HEK293 (cell line): ENCODE data around the gene BSDC1.

Source experiments
- CTCF ChIA-PET: fragments of 350-600 bp; formaldehyde crosslinking; extraction: SDS; loops from one replicate; lab custom pipeline; 2021; ENCODE audit warnings: antibody characterized with exemption; lab: Yijun Ruan, JAX
- POLR2A ChIA-PET: fragments of 300-600 bp; formaldehyde crosslinking; extraction: SDS; loops from one replicate; lab custom pipeline; 2020; ENCODE audit warnings: antibody characterized with exemption, inconsistent platforms; lab: Yijun Ruan, JAX
- H3K27ac ChIP-seq: fragments of 200-500 bp; sonication (Bioruptor generic); 2 replicates; pipeline ENCODE4 v1.5.1; 2014; ENCODE audit warnings: low read depth, low read length, control low read depth, inconsistent platforms; ENCODE audit errors: extremely low read depth
- H3K36me3 ChIP-seq, 2 experiments: fragments of 200-500 bp in 1 of 2; sonication (Bioruptor generic) in 1 of 2; 1 replicate in 1 of 2; 2 replicates in 1 of 2; pipeline ENCODE4 v1.5.1; 2014 to 2017; ENCODE audit warnings: inconsistent platforms in 2 of 2, low read length in 2 of 2; ENCODE audit not compliant: control insufficient read depth in 2 of 2, insufficient read depth in 1 of 2
- H3K4me1 ChIP-seq: fragments of 200-500 bp; sonication (Bioruptor generic); 2 replicates; pipeline ENCODE4 v1.5.1; 2014; ENCODE audit warnings: mild to moderate bottlenecking, low read length, inconsistent platforms; ENCODE audit not compliant: control insufficient read depth, insufficient read depth
- H3K4me3 ChIP-seq: 2 replicates; pipeline ENCODE4 v1.5.1; 2011; ENCODE audit warnings: low read depth, mild to moderate bottlenecking, control low read depth, low read length, moderate library complexity
- H3K9me3 ChIP-seq: fragments of 200-500 bp; sonication (Bioruptor generic); 2 replicates; pipeline ENCODE4 v1.5.1; 2014; ENCODE audit warnings: low read depth, low read length, inconsistent platforms; ENCODE audit not compliant: control insufficient read depth, insufficient read depth
- ELK4 ChIP-seq: IDR thresholded peaks from 2 replicates; pipeline ENCODE4 v1.6.1; 2011; ENCODE audit warnings: mild to moderate bottlenecking, low read depth, low read length, borderline replicate concordance
- IKZF3 ChIP-seq: fragments of 450-650 bp; IDR thresholded peaks from 2 replicates; pipeline ENCODE4 v1.5.0; 2018; ENCODE audit warnings: missing biosample characterization, mild to moderate bottlenecking, missing genetic modification characterization, moderate library complexity
- KLF9 ChIP-seq: fragments of 450-650 bp; formaldehyde crosslinking; IDR thresholded peaks from 2 replicates; pipeline ENCODE4 v1.5.1; 2016; ENCODE audit warnings: missing biosample characterization, missing genetic modification characterization, low read depth
- MEIS1 ChIP-seq: sonication (generic); formaldehyde crosslinking; IDR thresholded peaks from 2 replicates; pipeline ENCODE4 v1.8.1; 2022; ENCODE audit warnings: missing genetic modification reagents, mild to moderate bottlenecking, borderline replicate concordance
- MZF1 ChIP-seq: fragments of 450-650 bp; formaldehyde crosslinking; IDR thresholded peaks from 2 replicates; pipeline ENCODE4 v1.5.1; 2017; ENCODE audit warnings: missing biosample characterization, missing genetic modification characterization, borderline replicate concordance
- PATZ1 ChIP-seq: fragments of 450-650 bp; formaldehyde crosslinking; IDR thresholded peaks from 2 replicates; pipeline ENCODE4 v1.5.1; 2016; ENCODE audit warnings: missing biosample characterization, missing genetic modification characterization
- SP2 ChIP-seq: fragments of 450-650 bp; formaldehyde crosslinking; IDR thresholded peaks from 2 replicates; pipeline ENCODE4 v1.5.1; 2016; ENCODE audit warnings: missing biosample characterization, missing genetic modification characterization
- ZBTB1 ChIP-seq: fragments of 450-650 bp; formaldehyde crosslinking; IDR thresholded peaks from 2 replicates; pipeline ENCODE4 v1.5.1; 2016; ENCODE audit warnings: missing biosample characterization, missing genetic modification characterization
- ZBTB7A ChIP-seq: fragments of 450-650 bp; formaldehyde crosslinking; IDR thresholded peaks from 2 replicates; pipeline ENCODE4 v1.5.1; 2016; ENCODE audit warnings: low read depth, missing biosample characterization, missing genetic modification characterization
- ZNF10 ChIP-seq: fragments of 450-650 bp; formaldehyde crosslinking; IDR thresholded peaks from 2 replicates; pipeline ENCODE4 v1.5.1; 2017; ENCODE audit warnings: missing biosample characterization, missing genetic modification characterization
- ZNF140 ChIP-seq: fragments of 450-650 bp; formaldehyde crosslinking; IDR thresholded peaks from 2 replicates; pipeline ENCODE4 v1.5.1; 2016; ENCODE audit warnings: missing biosample characterization, missing genetic modification characterization
- ZNF19 ChIP-seq: fragments of 450-650 bp; formaldehyde crosslinking; IDR thresholded peaks from 2 replicates; pipeline ENCODE4; 2016; ENCODE audit warnings: missing biosample characterization, missing genetic modification characterization, low read depth
- ZNF223 ChIP-seq: fragments of 450-650 bp; formaldehyde crosslinking; IDR thresholded peaks from 2 replicates; pipeline ENCODE4 v1.5.1; 2016; ENCODE audit warnings: missing biosample characterization, missing genetic modification characterization
- ZNF24 ChIP-seq: fragments of 450-650 bp; formaldehyde crosslinking; IDR thresholded peaks from 2 replicates; pipeline ENCODE4 v1.5.1; 2016; ENCODE audit warnings: missing biosample characterization, missing genetic modification characterization
- ZNF416 ChIP-seq: fragments of 450-650 bp; formaldehyde crosslinking; IDR thresholded peaks from 2 replicates; pipeline ENCODE4 v1.5.1; 2016; ENCODE audit warnings: missing biosample characterization, missing genetic modification characterization
- ZNF530 ChIP-seq: fragments of 450-650 bp; formaldehyde crosslinking; IDR thresholded peaks from 2 replicates; pipeline ENCODE4 v1.5.1; 2016; ENCODE audit warnings: low read depth, missing biosample characterization, missing genetic modification characterization
- ZNF558 ChIP-seq: fragments of 450-650 bp; formaldehyde crosslinking; IDR thresholded peaks from 2 replicates; pipeline ENCODE4 v1.5.1; 2016; ENCODE audit warnings: missing biosample characterization, missing genetic modification characterization
- ZNF561 ChIP-seq: fragments of 450-650 bp; IDR thresholded peaks from 2 replicates; pipeline ENCODE4 v1.5.1; 2018; ENCODE audit warnings: missing biosample characterization, missing genetic modification characterization, borderline replicate concordance
- ZNF571 ChIP-seq: fragments of 450-650 bp; formaldehyde crosslinking; IDR thresholded peaks from 2 replicates; pipeline ENCODE4 v1.5.0; 2017; ENCODE audit warnings: missing biosample characterization, missing genetic modification characterization
- ZNF596 ChIP-seq: fragments of 450-650 bp; IDR thresholded peaks from 2 replicates; pipeline ENCODE4 v1.5.0; 2018; ENCODE audit warnings: missing biosample characterization, mild to moderate bottlenecking, missing genetic modification characterization, moderate library complexity
- ZNF626 ChIP-seq: fragments of 450-650 bp; sonication (Bioruptor Pico); formaldehyde crosslinking; IDR thresholded peaks from 2 replicates; pipeline ENCODE4 v1.5.1; 2018; ENCODE audit warnings: missing biosample characterization, missing genetic modification characterization, inconsistent platforms
- ZNF654 ChIP-seq: fragments of 450-650 bp; formaldehyde crosslinking; IDR thresholded peaks from 2 replicates; pipeline ENCODE4 v1.5.1; 2016; ENCODE audit warnings: low read depth, missing biosample characterization, missing genetic modification characterization
- ZNF658 ChIP-seq: fragments of 450-650 bp; formaldehyde crosslinking; IDR thresholded peaks from 2 replicates; pipeline ENCODE4; 2016; ENCODE audit warnings: missing biosample characterization, missing genetic modification characterization
- ZNF747 ChIP-seq: fragments of 450-650 bp; formaldehyde crosslinking; IDR thresholded peaks from 2 replicates; pipeline ENCODE4 v1.5.1; 2016; ENCODE audit warnings: missing biosample characterization, missing genetic modification characterization
- ZNF791 ChIP-seq: fragments of 450-650 bp; formaldehyde crosslinking; IDR thresholded peaks from 2 replicates; pipeline ENCODE4 v1.5.1; 2016; ENCODE audit warnings: missing biosample characterization, missing genetic modification characterization
- ZNF830 ChIP-seq: fragments of 450-650 bp; IDR thresholded peaks from 2 replicates; pipeline ENCODE4 v1.5.0; 2018; ENCODE audit warnings: missing biosample characterization, missing genetic modification characterization, low read depth, mild to moderate bottlenecking, moderate library complexity
- ZNF837 ChIP-seq: fragments of 450-650 bp; formaldehyde crosslinking; IDR thresholded peaks from 2 replicates; pipeline ENCODE4 v1.5.1; 2016; ENCODE audit warnings: missing biosample characterization, missing genetic modification characterization
- TF ChIP-seq, protein P1 (sequence below): fragments of 450-650 bp; formaldehyde crosslinking; IDR thresholded peaks from 2 replicates; pipeline ENCODE4 v1.5.1; 2016; ENCODE audit warnings: missing biosample characterization, missing genetic modification characterization, borderline replicate concordance
- TF ChIP-seq, protein P2 (sequence below): fragments of 450-650 bp; formaldehyde crosslinking; IDR thresholded peaks from 2 replicates; pipeline ENCODE4 v1.5.1; 2016; ENCODE audit warnings: missing biosample characterization, missing genetic modification characterization, borderline replicate concordance

Gene BSDC1

GRCh38 chr1:32380057-32380456, 14.2 kb downstream of the BSDC1 start:
- ChIA-PET POLR2A (no interaction called here), CTCF (no interaction called here)
- H3K9me3 ChIP-seq: no peaks in the 10 kb centered on the region
- peaks cover 38 to 100% of the 10 kb centered on the region in 2 experiments for H3K36me3 ChIP-seq
- no peaks in the 10 kb centered on the region for H3K4me1 ChIP-seq
- TF ChIP-seq ZNF596 (tag by site-specific recombination) (no peak), ZNF558 (tag by site-specific recombination) (no peak), KLF9 (tag by site-specific recombination) (no peak), ZNF561 (no peak), MEIS1 (no peak), ELK4 (no peak), ZNF223 (tag by site-specific recombination) (no peak), ZNF626 (no peak), ZNF530 (tag by site-specific recombination) (no peak), ZNF24 (tag by site-specific recombination) (no peak), MZF1 (no peak), IKZF3 (tag by site-specific recombination) (no peak), ZNF140 (tag by site-specific recombination) (no peak), ZNF791 (tag by site-specific recombination) (no peak)
- TF ChIP-seq, protein P1, sequence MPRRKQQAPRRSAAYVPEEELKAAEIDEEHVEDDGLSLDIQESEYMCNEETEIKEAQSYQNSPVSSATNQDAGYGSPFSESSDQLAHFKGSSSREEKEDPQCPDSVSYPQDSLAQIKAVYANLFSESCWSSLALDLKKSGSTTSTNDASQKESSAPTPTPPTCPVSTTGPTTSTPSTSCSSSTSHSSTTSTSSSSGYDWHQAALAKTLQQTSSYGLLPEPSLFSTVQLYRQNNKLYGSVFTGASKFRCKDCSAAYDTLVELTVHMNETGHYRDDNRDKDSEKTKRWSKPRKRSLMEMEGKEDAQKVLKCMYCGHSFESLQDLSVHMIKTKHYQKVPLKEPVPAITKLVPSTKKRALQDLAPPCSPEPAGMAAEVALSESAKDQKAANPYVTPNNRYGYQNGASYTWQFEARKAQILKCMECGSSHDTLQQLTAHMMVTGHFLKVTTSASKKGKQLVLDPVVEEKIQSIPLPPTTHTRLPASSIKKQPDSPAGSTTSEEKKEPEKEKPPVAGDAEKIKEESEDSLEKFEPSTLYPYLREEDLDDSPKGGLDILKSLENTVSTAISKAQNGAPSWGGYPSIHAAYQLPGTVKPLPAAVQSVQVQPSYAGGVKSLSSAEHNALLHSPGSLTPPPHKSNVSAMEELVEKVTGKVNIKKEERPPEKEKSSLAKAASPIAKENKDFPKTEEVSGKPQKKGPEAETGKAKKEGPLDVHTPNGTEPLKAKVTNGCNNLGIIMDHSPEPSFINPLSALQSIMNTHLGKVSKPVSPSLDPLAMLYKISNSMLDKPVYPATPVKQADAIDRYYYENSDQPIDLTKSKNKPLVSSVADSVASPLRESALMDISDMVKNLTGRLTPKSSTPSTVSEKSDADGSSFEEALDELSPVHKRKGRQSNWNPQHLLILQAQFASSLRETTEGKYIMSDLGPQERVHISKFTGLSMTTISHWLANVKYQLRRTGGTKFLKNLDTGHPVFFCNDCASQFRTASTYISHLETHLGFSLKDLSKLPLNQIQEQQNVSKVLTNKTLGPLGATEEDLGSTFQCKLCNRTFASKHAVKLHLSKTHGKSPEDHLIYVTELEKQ (tag by site-specific recombination): no peak
- TF ChIP-seq, protein P2, sequence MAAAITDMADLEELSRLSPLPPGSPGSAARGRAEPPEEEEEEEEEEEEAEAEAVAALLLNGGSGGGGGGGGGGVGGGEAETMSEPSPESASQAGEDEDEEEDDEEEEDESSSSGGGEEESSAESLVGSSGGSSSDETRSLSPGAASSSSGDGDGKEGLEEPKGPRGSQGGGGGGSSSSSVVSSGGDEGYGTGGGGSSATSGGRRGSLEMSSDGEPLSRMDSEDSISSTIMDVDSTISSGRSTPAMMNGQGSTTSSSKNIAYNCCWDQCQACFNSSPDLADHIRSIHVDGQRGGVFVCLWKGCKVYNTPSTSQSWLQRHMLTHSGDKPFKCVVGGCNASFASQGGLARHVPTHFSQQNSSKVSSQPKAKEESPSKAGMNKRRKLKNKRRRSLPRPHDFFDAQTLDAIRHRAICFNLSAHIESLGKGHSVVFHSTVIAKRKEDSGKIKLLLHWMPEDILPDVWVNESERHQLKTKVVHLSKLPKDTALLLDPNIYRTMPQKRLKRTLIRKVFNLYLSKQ: no peak
- H3K27ac ChIP-seq: no peak overlapping the region
- H3K4me3 ChIP-seq: no peak overlapping the region

GRCh38 chr1:32377541-32378220, 16.6 kb downstream of the BSDC1 start:
- ChIA-PET POLR2A (interaction anchor here (0.6 to 3.0 kb wide), 5 partner anchors 9 to 163 kb away, joined by 3 to 10 read pairs (median 3); partner anchors contain the start of gene BSDC1), CTCF (interaction anchor here (0.6 to 1.1 kb wide), 2 partner anchors 23 to 164 kb away, joined by 3 read pairs; no protein-coding TSS in a partner anchor)
- Histone ChIP-seq H3K4me1 (no peaks in the 10 kb centered on the region), H3K9me3 (no peaks in the 10 kb centered on the region), H3K4me3 (no peak overlapping the region), H3K36me3 (peaks cover 32 to 100% of the 10 kb centered on the region in 2 experiments; a peak in 2 of 3 replicates), H3K27ac (no peak overlapping the region)
- TF ChIP-seq ZBTB1 (tag by site-specific recombination): no peak
- TF ChIP-seq SP2 (tag by site-specific recombination): no peak
- no peak for TF ChIP-seq ZNF830
- TF ChIP-seq ZNF837 (tag by site-specific recombination): no peak
- TF ChIP-seq ZNF416: no peak
- no peak for TF ChIP-seq ZNF19 (tag by site-specific recombination)
- TF ChIP-seq PATZ1 (tag by site-specific recombination): no peak
- no peak for TF ChIP-seq ZNF10
- TF ChIP-seq ZNF571 (tag by site-specific recombination): no peak
- no peak for TF ChIP-seq ZNF596 (tag by site-specific recombination)
- TF ChIP-seq ZNF654 (tag by site-specific recombination): no peak
- TF ChIP-seq ZNF747 (tag by site-specific recombination): no peak
- no peak for TF ChIP-seq ZBTB7A (tag by site-specific recombination)
- no peak for TF ChIP-seq ZNF658 (tag by site-specific recombination)
